IMR-90 (cell line): ENCODE data around the gene AOPEP.

Source experiments
- CEBPB ChIP-seq: IDR thresholded peaks from 2 replicates; pipeline ENCODE4 v1.6.1; 2012; ENCODE audit warnings: low read depth, low read length, improper control_type of control experiment
- CTCF ChIP-seq: conservative IDR thresholded peaks from 2 replicates; pipeline ENCODE4 v1.5.1; 2012; ENCODE audit warnings: mild to moderate bottlenecking, low read depth, low read length, improper control_type of control experiment
- ELK1 ChIP-seq: fragments of 150-350 bp; IDR thresholded peaks from 2 replicates; pipeline ENCODE4 v1.6.1; 2016; ENCODE audit warnings: low read depth, mild to moderate bottlenecking, low read length, moderate library complexity, borderline replicate concordance
- MAFK ChIP-seq: IDR thresholded peaks from 2 replicates; pipeline ENCODE4 v1.6.1; 2012; ENCODE audit warnings: low read depth, low read length, improper control_type of control experiment
- MAZ ChIP-seq: IDR thresholded peaks from 2 replicates; pipeline ENCODE4 v1.6.1; 2012; ENCODE audit warnings: low read depth, mild to moderate bottlenecking, low read length, improper control_type of control experiment, moderate library complexity, borderline replicate concordance
- POLR2A ChIP-seq: IDR thresholded peaks from 2 replicates; pipeline ENCODE4 v1.6.1; 2012; ENCODE audit warnings: mild to moderate bottlenecking, low read depth, low read length
- USF2 ChIP-seq: fragments of 150-350 bp; IDR thresholded peaks from 2 replicates; pipeline ENCODE4 v1.6.1; 2017; ENCODE audit warnings: mild to moderate bottlenecking, antibody characterized with exemption, low read length, low read depth

- TF ChIP-seq POLR2A: no peak
- no peak for TF ChIP-seq USF2
- no peak for TF ChIP-seq CTCF
- TF ChIP-seq CEBPB: no peak
- no peak for TF ChIP-seq ELK1
- no peak for TF ChIP-seq MAZ
- TF ChIP-seq MAFK: no peak
Observed at GRCh38 chr9:95101326-95101725, 374.8 kb downstream of the AOPEP start.
